ENCODE data around the gene UBE2G1. TPM values are rescaled to one million over a fixed set of nuclear protein-coding genes. Genes with fewer than 3 reads are reported as not detected.
A peak's percentile ranks its signal among the peaks of the same experiment; 100 is the strongest.

The UBE2G1 gene
- total and polyA plus RNA-seq, 9 of the 15 experiments (the other 6 are each of a cell fraction or from before 2014, with no cell fraction given) = 10.1 to 65.9 (median 29.7) TPM

DNA sequence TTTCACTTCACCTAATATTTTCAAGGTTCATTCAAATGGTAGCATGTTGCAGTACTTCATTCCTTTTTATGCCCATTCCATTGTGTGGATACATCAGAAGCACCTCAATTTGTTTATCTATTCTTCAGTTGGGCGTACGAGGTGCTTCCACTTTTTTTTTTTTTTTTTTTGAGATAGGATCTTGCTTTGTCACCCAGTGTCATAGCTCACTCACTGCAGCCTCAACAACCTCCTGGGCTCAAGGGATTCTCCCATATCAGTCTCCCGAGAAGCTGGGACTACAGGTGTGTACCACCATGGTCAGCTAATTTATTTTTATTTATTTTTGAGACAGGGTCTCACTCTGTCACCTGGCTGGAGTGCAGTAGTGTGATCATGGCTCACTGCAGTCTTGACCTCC lies 44.7 kb upstream of the UBE2G1 start (continued):
- TF ChIP-seq HMGN3 (IDR thresholded peaks at IDR 0.05; ENCODE audit: borderline replicate concordance, extremely low read depth, insufficient read length, low read depth, low read length) (no peak), GTF2F1 (IDR thresholded peaks at IDR 0.05; ENCODE audit: low read depth, low read length) (no peak), ZNF668 (CRISPR knock-in tag; IDR thresholded peaks at IDR 0.05) (no peak), TEAD4 (IDR thresholded peaks at IDR 0.05; ENCODE audit: low read length) (no peak), TEAD4 (CRISPR knock-in tag; IDR thresholded peaks at IDR 0.05; ENCODE audit: borderline replicate concordance) (no peak), ZNF717 (CRISPR knock-in tag; IDR thresholded peaks at IDR 0.05) (no peak), ZSCAN32 (CRISPR knock-in tag; IDR thresholded peaks at IDR 0.05) (no peak), JUND (IDR thresholded peaks at IDR 0.05; ENCODE audit: borderline replicate concordance, low read depth, low read length) (peak; percentile 61), JUND (tag; IDR thresholded peaks at IDR 0.05; ENCODE audit: borderline replicate concordance, low read depth, low read length) (peak; percentile 26; the same call in 1 of the 3 replicates), TRIM24 (IDR thresholded peaks at IDR 0.05) (peak in 1 of 2 experiments; percentile 36; a peak in 1 of 4 replicates), CAMTA2 (CRISPR knock-in tag; conservative IDR thresholded peaks at IDR 0.05) (no peak), CTBP1 (IDR thresholded peaks at IDR 0.05; ENCODE audit: borderline replicate concordance) (0 out of 2 replicates have a peak, but pooled peaks have one; percentile 24), SNRNP70 (optimal IDR thresholded peaks at IDR 0.05; ENCODE audit: low read depth, low read length) (no peak), SREBF2 (CRISPR knock-in tag; IDR thresholded peaks at IDR 0.05) (no peak), ADNP (tag; IDR thresholded peaks at IDR 0.05) (no peak), EWSR1 (IDR thresholded peaks at IDR 0.05; ENCODE audit: borderline replicate concordance, low read depth, partially characterized antibody) (no peak), NONO (IDR thresholded peaks at IDR 0.05; ENCODE audit: low read depth in 2 of 2, low read length in 1 of 2) (no peak), SRSF9 (IDR thresholded peaks at IDR 0.05; ENCODE audit: borderline replicate concordance, low read depth, low read length) (no peak), SP2 (IDR thresholded peaks at IDR 0.05; ENCODE audit: extremely low read depth, low read depth, low read length, poor library complexity, severe bottlenecking) (no peak), GABPB2 (CRISPR knock-in tag; conservative IDR thresholded peaks at IDR 0.05) (no peak), RUNX1 (IDR thresholded peaks at IDR 0.05; ENCODE audit: low read depth) (no peak), ZNF561 (CRISPR knock-in tag; conservative IDR thresholded peaks at IDR 0.05) (no peak)
- TF ChIP-seq, protein P1, sequence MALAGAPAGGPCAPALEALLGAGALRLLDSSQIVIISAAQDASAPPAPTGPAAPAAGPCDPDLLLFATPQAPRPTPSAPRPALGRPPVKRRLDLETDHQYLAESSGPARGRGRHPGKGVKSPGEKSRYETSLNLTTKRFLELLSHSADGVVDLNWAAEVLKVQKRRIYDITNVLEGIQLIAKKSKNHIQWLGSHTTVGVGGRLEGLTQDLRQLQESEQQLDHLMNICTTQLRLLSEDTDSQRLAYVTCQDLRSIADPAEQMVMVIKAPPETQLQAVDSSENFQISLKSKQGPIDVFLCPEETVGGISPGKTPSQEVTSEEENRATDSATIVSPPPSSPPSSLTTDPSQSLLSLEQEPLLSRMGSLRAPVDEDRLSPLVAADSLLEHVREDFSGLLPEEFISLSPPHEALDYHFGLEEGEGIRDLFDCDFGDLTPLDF (CRISPR knock-in tag; IDR thresholded peaks at IDR 0.05) = no peak
- TF ChIP-seq, protein P2, sequence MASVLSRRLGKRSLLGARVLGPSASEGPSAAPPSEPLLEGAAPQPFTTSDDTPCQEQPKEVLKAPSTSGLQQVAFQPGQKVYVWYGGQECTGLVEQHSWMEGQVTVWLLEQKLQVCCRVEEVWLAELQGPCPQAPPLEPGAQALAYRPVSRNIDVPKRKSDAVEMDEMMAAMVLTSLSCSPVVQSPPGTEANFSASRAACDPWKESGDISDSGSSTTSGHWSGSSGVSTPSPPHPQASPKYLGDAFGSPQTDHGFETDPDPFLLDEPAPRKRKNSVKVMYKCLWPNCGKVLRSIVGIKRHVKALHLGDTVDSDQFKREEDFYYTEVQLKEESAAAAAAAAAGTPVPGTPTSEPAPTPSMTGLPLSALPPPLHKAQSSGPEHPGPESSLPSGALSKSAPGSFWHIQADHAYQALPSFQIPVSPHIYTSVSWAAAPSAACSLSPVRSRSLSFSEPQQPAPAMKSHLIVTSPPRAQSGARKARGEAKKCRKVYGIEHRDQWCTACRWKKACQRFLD (CRISPR knock-in tag; IDR thresholded peaks at IDR 0.05) = no peak

Data from K562 (cell line).